Measurements from ENCODE around the gene PRKCA. TPM values are rescaled to one million over a fixed set of nuclear protein-coding genes. Genes with fewer than 3 reads are reported as not detected.
A peak's percentile ranks its signal among the peaks of the same experiment; 100 is the strongest.

Gene PRKCA
- total and polyA plus RNA-seq, 10 of the 15 experiments (the other 5 are each of a cell fraction or from before 2014, with no cell fraction given), result 0.11 to 14.6 (median 0.72) TPM

DNA sequence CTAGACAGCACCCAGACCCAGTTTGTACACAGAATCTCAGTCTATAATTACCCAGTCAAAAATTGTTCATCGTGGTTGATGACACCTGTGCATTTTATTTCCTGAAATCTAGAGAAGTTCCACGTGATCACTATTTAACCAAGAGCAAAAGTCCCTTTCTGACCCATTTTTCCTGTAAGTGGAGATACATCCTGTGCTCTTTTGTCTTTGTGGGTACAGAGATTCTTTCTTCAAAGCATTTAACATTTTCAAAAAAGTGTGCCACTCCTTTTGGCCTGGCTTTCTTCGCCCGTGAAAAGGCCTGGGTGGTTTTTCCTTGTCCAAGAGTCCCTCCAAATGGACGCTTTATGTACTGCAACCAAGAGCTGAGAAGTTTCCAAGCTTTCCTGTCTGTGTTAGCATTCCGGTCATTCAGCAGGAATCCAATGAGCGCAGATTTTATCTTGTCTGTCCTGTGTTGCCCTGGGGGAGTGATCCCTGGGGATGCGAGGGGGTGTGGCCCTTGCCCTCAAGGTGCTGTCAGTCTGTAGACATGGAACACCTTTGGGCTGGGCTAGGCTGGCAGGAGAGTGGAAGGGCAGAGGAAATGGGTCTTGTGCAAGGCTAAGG is 371.4 kb downstream of the PRKCA start (continued):
- TF ChIP-seq, protein P1, sequence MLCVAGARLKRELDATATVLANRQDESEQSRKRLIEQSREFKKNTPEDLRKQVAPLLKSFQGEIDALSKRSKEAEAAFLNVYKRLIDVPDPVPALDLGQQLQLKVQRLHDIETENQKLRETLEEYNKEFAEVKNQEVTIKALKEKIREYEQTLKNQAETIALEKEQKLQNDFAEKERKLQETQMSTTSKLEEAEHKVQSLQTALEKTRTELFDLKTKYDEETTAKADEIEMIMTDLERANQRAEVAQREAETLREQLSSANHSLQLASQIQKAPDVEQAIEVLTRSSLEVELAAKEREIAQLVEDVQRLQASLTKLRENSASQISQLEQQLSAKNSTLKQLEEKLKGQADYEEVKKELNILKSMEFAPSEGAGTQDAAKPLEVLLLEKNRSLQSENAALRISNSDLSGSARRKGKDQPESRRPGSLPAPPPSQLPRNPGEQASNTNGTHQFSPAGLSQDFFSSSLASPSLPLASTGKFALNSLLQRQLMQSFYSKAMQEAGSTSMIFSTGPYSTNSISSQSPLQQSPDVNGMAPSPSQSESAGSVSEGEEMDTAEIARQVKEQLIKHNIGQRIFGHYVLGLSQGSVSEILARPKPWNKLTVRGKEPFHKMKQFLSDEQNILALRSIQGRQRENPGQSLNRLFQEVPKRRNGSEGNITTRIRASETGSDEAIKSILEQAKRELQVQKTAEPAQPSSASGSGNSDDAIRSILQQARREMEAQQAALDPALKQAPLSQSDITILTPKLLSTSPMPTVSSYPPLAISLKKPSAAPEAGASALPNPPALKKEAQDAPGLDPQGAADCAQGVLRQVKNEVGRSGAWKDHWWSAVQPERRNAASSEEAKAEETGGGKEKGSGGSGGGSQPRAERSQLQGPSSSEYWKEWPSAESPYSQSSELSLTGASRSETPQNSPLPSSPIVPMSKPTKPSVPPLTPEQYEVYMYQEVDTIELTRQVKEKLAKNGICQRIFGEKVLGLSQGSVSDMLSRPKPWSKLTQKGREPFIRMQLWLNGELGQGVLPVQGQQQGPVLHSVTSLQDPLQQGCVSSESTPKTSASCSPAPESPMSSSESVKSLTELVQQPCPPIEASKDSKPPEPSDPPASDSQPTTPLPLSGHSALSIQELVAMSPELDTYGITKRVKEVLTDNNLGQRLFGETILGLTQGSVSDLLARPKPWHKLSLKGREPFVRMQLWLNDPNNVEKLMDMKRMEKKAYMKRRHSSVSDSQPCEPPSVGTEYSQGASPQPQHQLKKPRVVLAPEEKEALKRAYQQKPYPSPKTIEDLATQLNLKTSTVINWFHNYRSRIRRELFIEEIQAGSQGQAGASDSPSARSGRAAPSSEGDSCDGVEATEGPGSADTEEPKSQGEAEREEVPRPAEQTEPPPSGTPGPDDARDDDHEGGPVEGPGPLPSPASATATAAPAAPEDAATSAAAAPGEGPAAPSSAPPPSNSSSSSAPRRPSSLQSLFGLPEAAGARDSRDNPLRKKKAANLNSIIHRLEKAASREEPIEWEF (IDR thresholded peaks at IDR 0.05; ENCODE audit: insufficient replicate concordance, low read depth, low read length), result no peak
- no peak for TF ChIP-seq TCF7 (IDR thresholded peaks at IDR 0.05; ENCODE audit: borderline replicate concordance)
- peak; percentile 42; the same call in 1 of the 2 replicates for TF ChIP-seq ATF7 (IDR thresholded peaks at IDR 0.05; ENCODE audit: low read depth)
- TF ChIP-seq STAT3 (IDR thresholded peaks at IDR 0.05; ENCODE audit: low read depth, low read length), result 0 out of 2 replicates have a peak, but pooled peaks have one; percentile 54
- no peak for TF ChIP-seq ESRRA (IDR thresholded peaks at IDR 0.05; ENCODE audit: low read length)

DNA sequence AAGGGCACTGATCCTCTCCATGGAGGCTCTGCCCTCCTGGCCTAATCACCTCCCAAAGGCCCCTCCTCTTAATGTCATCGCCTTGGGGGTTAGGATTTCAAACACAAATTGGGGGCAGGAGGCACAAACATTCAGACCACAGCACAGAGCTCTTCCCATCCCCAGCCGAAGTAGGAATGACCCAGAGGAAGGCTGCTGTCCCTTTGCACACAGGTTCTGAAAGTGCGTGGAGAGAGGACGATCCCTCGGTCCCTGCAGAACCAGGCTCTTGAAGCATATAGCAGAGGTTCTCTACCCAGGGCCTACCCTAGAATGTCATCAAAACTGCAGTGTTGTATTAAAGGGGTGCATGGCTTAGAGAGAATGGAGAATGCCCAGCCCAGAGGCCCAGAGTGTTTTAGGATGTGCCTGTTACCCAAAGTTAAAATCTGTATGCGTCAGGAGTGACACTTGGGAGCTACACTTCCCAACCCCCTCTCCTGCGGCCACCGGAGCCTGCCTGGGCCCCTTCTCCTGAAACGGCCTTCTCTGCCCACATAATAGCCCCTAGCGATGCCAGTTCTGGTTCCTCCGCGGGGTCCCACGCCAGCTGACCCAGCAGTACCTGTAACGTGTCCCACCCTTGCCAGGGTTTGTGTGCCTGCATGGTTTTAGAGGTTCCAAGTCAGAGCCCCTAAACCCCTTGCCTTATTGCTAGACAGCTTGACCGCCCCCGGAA is 373.0 kb downstream of the PRKCA start:
- Histone ChIP-seq H3K27me3 (replicated peaks in 1 of 2; ENCODE audit: control insufficient read depth in 2 of 2, insufficient read depth in 2 of 2, low read length in 1 of 2) (no peaks in the 10 kb centered on the region), H3K4me2 (ENCODE audit: control insufficient read depth, insufficient read depth) (no peak overlapping the region), H2AFZ (ENCODE audit: control insufficient read depth, low read depth, low read length) (no peak overlapping the region), H4K20me1 (ENCODE audit: control insufficient read depth, insufficient read depth) (no peaks in the 10 kb centered on the region; the same call in 1 of the 2 replicates), H3K4me1 (ENCODE audit: control insufficient read depth, insufficient read depth, low read length) (no peaks in the 10 kb centered on the region), H3K9me3 (replicated peaks; ENCODE audit: control insufficient read depth, insufficient read depth, low read length) (no peaks in the 10 kb centered on the region), H3K27ac (ENCODE audit: control insufficient read depth, insufficient read depth) (no peak overlapping the region), H3K79me2 (ENCODE audit: control insufficient read depth, insufficient read depth, low read length) (no peaks in the 10 kb centered on the region), H3K36me3 (ENCODE audit: control insufficient read depth in 2 of 2, insufficient read depth in 2 of 2, low read length in 1 of 2) (no peaks in the 10 kb centered on the region), H3K9ac (ENCODE audit: control insufficient read depth, insufficient read depth, low read length) (no peak overlapping the region), H3K4me3 (no peak overlapping the region)
- POLR2A ChIA-PET, result no interaction called here
- CTCF ChIA-PET, result interaction anchor here (0.9 to 2.4 kb wide), 4 partner anchors 20 to 109 kb away, joined by 3 to 14 read pairs (median 8); no protein-coding TSS in a partner anchor
- SMC1A ChIA-PET (ENCODE audit: uncharacterized antibody, unreplicated experiment), result interaction anchor here (0.5 to 2.4 kb wide), 5 partner anchors 10 to 495 kb away, joined by 3 to 17 read pairs (median 7); no protein-coding TSS in a partner anchor
- no TSS peak for BruUV-seq (replicated peaks)
- FAIRE-seq (no peak), DNase-seq (ENCODE audit: low read depth, low spot score) (no peak), ATAC-seq (no peak)
- intact Hi-C loops (cut with micrococcal nuclease; ENCODE audit: unreplicated experiment), result no loop called here
- RAD21 ChIA-PET (ENCODE audit: unreplicated experiment), result interaction anchor here (1.8 to 2.0 kb wide), 2 partner anchors 29 to 420 kb away, joined by 5 to 15 read pairs; no protein-coding TSS in a partner anchor
- 39% methylated on average over 16 of the region's 16 CpGs for WGBS (ENCODE audit: insufficient coverage, insufficient replicate concordance, low lambda C conversion rate, missing lambda C conversion rate)
- in situ Hi-C loops (cut with MboI), result no loop called here
- TF ChIP-seq CEBPZ (IDR thresholded peaks at IDR 0.05; ENCODE audit: low read depth, low read length) (no peak), SMAD1 (IDR thresholded peaks at IDR 0.05; ENCODE audit: low read depth, partially characterized antibody) (no peak)
- TF ChIP-seq, protein P2, sequence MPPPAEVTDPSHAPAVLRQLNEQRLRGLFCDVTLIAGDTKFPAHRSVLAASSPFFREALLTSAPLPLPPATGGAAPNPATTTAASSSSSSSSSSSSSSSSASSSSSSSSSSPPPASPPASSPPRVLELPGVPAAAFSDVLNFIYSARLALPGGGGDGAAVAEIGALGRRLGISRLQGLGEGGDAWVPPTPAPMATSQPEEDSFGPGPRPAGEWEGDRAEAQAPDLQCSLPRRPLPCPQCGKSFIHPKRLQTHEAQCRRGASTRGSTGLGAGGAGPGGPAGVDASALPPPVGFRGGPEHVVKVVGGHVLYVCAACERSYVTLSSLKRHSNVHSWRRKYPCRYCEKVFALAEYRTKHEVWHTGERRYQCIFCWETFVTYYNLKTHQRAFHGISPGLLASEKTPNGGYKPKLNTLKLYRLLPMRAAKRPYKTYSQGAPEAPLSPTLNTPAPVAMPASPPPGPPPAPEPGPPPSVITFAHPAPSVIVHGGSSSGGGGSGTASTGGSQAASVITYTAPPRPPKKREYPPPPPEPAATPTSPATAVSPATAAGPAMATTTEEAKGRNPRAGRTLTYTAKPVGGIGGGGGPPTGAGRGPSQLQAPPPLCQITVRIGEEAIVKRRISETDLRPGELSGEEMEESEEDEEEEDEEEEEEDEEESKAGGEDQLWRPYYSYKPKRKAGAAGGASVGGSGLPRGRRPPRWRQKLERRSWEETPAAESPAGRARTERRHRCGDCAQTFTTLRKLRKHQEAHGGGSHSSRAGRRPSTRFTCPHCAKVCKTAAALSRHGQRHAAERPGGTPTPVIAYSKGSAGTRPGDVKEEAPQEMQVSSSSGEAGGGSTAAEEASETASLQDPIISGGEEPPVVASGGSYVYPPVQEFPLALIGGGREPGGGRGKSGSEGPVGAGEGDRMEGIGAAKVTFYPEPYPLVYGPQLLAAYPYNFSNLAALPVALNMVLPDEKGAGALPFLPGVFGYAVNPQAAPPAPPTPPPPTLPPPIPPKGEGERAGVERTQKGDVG (CRISPR knock-in tag; IDR thresholded peaks at IDR 0.05), result no peak

Data from GM12878 (cell line).